Fibroblast of villous mesenchyme (primary cell): Measurements from ENCODE around the gene TUBG2. TPM values are rescaled to one million over a fixed set of nuclear protein-coding genes. Genes with fewer than 3 reads are reported as not detected.

Experiments
- DNase-seq: peaks from one replicate; pipeline ENCODE4 v3.0.0-alpha.2; 2010; ENCODE audit warnings: low read depth
- H3K4me3 ChIP-seq: 2 replicates; pipeline ENCODE4 v1.5.1; 2011; ENCODE audit warnings: low read depth, mild to moderate bottlenecking, low read length
- CTCF ChIP-seq: IDR thresholded peaks from 2 replicates; pipeline ENCODE4 v1.5.1; 2012; ENCODE audit warnings: low read depth, mild to moderate bottlenecking, low read length; ENCODE audit not compliant: insufficient read depth
- small RNA-seq: library from RNA; depleted of rRNA; stranded (forward); fragments of <200 nt; gene quantifications from one replicate; pipeline ENCODE3, GENCODE V24; 2012
- total RNA-seq: library from RNA; depleted of rRNA; stranded (reverse); fragments of >200 nt; gene quantifications from 2 replicates; pipeline ENCODE4 v1.2.3, GENCODE V29; 2012

Gene TUBG2
- total RNA-seq, 1 donor: 11.7 TPM

GRCh38 chr17:42704837-42705494, 45.9 kb downstream of the TUBG2 start:
- TF ChIP-seq CTCF: no peak
- no peak overlapping the region for H3K4me3 ChIP-seq
- DNase-seq: no peak

DNA sequence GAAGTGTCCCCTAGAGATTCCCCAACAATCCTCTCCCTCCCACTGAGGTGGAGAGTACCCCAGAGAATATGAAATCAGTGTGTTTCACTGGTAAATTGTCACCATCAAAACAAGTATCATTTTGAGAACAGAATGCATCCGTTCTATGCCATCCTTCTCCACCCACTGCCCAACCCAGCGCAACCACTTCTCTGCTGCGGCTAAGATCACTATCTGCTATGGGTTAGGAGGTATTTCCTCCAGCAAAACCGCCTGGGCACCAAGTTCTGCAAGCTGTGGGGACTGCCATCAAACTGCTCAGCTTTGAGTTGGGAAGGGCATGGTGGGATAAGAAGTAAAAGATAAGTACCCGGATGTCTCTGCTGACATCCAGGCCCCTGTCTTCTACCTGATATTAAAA, 47.6 kb downstream of the TUBG2 start:
- DNase-seq: no peak
- no peak overlapping the region for H3K4me3 ChIP-seq
- TF ChIP-seq CTCF: no peak

- TF ChIP-seq CTCF: no peak
- DNase-seq: no peak
- H3K4me3 ChIP-seq: no peak overlapping the region
Observed at GRCh38 chr17:42708588-42708987, 49.5 kb downstream of the TUBG2 start.

GRCh38 chr17:42709561-42709960, 50.5 kb downstream of the TUBG2 start:
- no peak overlapping the region for H3K4me3 ChIP-seq
- TF ChIP-seq CTCF: no peak
- DNase-seq: no peak

Small RNA genes lying within 50 kb of the gene (small RNA-seq; reads per million reads assigned to genes)
- not detected for gene MIR6780A

Other genes with a start within 250 kb of the TUBG2 start
- gene CAVIN1, start 236.0 kb upstream of the TUBG2 start, total RNA-seq: 988 and 1,007 TPM in 2 replicates
- gene ATP6V0A1, start 200.4 kb upstream of the TUBG2 start, total RNA-seq: 66.4 and 82.5 TPM in 2 replicates
- gene NAGLU, start 123.0 kb upstream of the TUBG2 start, total RNA-seq: 28.5 and 35.1 TPM in 2 replicates
- 3.5 and 11.9 TPM in 2 replicates for gene HSD17B1, start 106.4 kb upstream of the TUBG2 start, total RNA-seq
- 18.0 and 22.0 TPM in 2 replicates for gene COASY, start 97.1 kb upstream of the TUBG2 start, total RNA-seq
- gene MLX, start 92.2 kb upstream of the TUBG2 start, total RNA-seq: 31.2 and 47.5 TPM in 2 replicates
- 3.9 and 4.8 TPM in 2 replicates for gene PSMC3IP, start 81.6 kb upstream of the TUBG2 start, total RNA-seq
- 59.9 and 80.3 TPM in 2 replicates for gene RETREG3, start 49.9 kb upstream of the TUBG2 start, total RNA-seq
- gene TUBG1, start 49.6 kb upstream of the TUBG2 start, total RNA-seq: 36.1 and 52.2 TPM in 2 replicates
- gene PLEKHH3, start 17.7 kb downstream of the TUBG2 start, total RNA-seq: 13.8 and 15.1 TPM in 2 replicates
- gene CCR10, start 22.6 kb downstream of the TUBG2 start, total RNA-seq: 4.5 and 6.5 TPM in 2 replicates
- gene CNTNAP1, start 23.2 kb downstream of the TUBG2 start, total RNA-seq: 45.4 and 60.5 TPM in 2 replicates
- 16.8 and 22.0 TPM in 2 replicates for gene EZH1, start 85.8 kb downstream of the TUBG2 start, total RNA-seq
- gene RAMP2, start 101.9 kb downstream of the TUBG2 start, total RNA-seq: not detected in 2 replicates
- 52.2 and 53.1 TPM in 2 replicates for gene VPS25, start 114.2 kb downstream of the TUBG2 start, total RNA-seq
- gene WNK4, start 121.3 kb downstream of the TUBG2 start, total RNA-seq: 1.3 and 3.9 TPM in 2 replicates
- gene COA3, start 139.4 kb downstream of the TUBG2 start, total RNA-seq: 52.2 and 66.4 TPM in 2 replicates
- 0.32 TPM in 1 of 2 replicates, not detected in the other for gene CNTD1, start 139.6 kb downstream of the TUBG2 start, total RNA-seq
- 70.2 and 90.2 TPM in 2 replicates for gene BECN1, start 165.0 kb downstream of the TUBG2 start, total RNA-seq
- 102 and 130 TPM in 2 replicates for gene PSME3, start 174.1 kb downstream of the TUBG2 start, total RNA-seq
- 0.43 and 0.64 TPM in 2 replicates for gene AOC2, start 185.3 kb downstream of the TUBG2 start, total RNA-seq
- gene AOC3, start 191.9 kb downstream of the TUBG2 start, total RNA-seq: under 0.01 and 0.32 TPM in 2 replicates
- gene G6PC1, start 241.5 kb downstream of the TUBG2 start, total RNA-seq: not detected in 2 replicates